Neural progenitor cell (in vitro differentiated cells): Measurements from ENCODE around the gene UBE2G2.

Source experiments
- CTCF ChIP-seq: fragments of 200-600 bp; sonication (generic); IDR thresholded peaks from 2 replicates; pipeline ENCODE4 v1.5.1; 2017; ENCODE audit warnings: antibody characterized with exemption, mild to moderate bottlenecking
- EZH2 ChIP-seq: fragments of 200-600 bp; sonication (generic); IDR thresholded peaks from 2 replicates; pipeline ENCODE4 v1.6.1; 2017; ENCODE audit warnings: antibody characterized with exemption, mild to moderate bottlenecking, moderate library complexity
- EZH2phosphoT487 ChIP-seq: fragments of 200-600 bp; sonication (generic); IDR thresholded peaks from 2 replicates; pipeline ENCODE4 v1.6.1; 2017; ENCODE audit warnings: antibody characterized with exemption

DNA sequence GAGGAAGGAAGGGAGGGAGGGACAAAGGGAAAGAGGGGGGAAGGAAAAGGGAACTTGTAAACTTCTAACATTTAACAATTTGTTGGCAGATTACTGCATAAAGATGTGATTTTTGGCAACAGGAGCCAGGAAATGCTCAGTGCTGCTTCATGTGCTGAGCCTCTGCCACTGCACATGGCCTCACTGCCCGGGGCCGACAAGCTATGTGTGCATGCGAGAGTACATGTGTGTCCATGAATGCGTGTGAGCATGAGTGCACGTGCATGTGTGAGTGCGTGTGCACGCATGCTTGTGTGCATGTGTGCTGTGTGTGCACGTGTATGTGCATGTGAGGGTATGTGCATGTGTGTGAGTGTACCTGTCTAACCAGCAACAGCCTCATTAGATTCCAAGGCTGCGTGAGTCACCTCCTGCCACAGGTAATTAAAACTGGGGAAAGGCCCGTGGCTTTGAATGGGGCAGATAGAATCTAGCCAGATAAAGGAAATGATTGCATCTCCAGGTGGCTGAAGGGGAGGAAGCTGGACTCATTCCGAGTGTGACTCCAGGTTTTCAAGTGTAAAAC, 48.9 kb downstream of the UBE2G2 start:
- no peak for TF ChIP-seq CTCF
- no peak for TF ChIP-seq EZH2phosphoT487
- TF ChIP-seq EZH2 = no peak
